TTC549 (cell line): ENCODE data around the gene PRKAG2.

Experiments used
- FAIRE-seq: peaks from 2 replicates; lab custom pipeline; 2012; peaks lifted over from hg19 to GRCh38; lab: Jason Lieb, UNC

Gene PRKAG2

GRCh38 chr7:151900591-151900985 lies 23.7 kb upstream of the PRKAG2 start:
- no peak for FAIRE-seq

DNA sequence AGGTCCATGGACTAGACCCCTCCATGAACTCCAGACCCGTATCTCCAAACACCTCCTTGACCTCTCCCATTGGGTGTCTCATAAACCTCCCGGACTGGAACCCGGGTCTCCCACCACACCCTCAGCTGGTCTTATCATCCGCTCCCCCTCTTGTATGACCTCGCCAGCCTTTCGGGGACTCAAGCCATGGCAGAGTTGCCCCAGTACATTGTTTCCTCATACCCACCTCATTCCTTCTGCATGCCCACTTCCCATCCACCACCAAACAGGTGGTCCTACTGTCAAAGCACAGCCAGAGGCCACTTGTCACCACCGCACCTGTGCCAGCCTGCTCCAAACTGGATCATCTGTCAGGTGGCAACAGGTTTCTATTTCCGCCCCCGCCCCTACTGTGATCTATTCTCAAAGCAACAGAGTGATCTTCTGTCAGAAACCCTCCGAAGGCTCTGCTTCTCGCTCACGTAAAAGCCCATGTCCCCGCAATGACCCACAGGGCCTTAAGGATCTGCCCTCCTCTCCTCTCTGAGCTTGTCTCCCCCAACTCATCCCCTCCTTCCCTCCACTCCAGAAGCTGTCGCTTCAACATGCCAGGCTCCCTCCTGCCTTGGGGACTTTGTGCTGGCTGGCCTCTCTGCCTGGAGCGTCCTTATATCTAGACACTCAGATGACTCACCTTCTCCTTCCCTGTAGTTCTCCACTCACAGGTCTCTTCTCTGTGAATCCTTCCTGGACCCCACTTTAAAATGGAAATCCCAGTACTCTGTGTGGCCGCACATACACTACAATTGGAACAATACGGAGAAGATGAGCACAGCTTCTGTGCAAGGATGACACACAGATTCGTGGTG lies 22.8 kb upstream of the PRKAG2 start:
- no peak for FAIRE-seq

DNA sequence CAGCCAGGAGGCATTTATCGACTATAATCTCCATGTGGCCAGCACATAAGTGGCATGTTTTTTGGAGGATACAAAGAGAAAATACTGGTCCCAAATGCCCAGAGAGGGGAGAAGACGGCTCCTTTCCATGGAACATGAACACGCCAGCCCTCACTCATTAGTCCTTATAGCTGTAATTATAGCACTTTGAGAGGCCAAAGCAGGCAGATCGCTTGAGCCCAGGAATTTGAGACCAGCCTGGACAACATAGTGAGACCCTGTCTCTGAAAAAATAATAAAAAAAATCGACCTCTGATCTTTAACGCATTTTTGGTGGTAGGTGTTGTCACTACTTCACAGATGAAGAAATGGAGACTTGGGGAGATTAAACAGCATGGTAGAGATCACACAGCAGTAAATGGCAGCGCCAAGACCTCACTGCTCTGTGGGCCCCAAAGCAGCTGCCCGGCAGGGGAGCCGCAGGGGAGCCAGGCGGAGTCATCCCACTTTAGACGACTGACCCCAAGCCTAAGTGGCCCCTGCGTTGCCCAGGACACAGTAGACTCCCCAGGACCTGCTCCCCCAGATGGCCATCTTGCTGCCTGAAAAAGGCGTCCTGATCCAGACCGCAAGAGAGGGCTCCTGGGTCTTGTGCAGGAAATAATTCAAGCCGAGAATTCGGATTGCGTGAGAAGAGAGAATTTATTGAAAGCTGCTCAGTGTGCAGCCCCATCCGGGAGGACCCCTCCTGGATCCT lies 21.2 kb upstream of the PRKAG2 start:
- FAIRE-seq, result no peak

GRCh38 chr7:151897161-151897731 lies 20.3 kb upstream of the PRKAG2 start:
- no peak for FAIRE-seq

GRCh38 chr7:151896486-151896885 lies 19.6 kb upstream of the PRKAG2 start:
- no peak for FAIRE-seq

DNA sequence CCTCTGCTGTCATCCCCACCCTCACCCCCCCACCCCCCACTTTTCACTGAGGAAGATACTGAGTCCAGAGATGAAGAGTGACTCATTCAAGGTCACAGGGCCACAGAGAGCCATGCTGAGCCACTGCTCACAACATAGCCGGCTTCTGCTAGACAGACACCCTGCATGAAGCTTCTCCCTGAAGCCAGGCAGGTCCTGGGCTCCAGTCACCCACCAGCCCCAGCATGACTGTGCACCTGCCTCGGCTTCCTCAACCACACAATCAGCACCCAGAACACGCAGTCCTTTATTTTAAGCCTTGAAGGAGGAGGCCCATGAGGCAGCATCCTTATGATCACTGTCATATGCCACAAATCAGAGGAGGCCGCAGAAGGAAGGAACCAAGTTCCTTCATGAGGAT lies 19.2 kb upstream of the PRKAG2 start:
- FAIRE-seq, result no peak

- no peak for FAIRE-seq
Measured at GRCh38 chr7:151895631-151896031, 18.7 kb upstream of the PRKAG2 start.

- no peak for FAIRE-seq
Measured at GRCh38 chr7:151895008-151895630, 18.2 kb upstream of the PRKAG2 start.

- no peak for FAIRE-seq
Measured at GRCh38 chr7:151894111-151895007, 17.4 kb upstream of the PRKAG2 start.

DNA sequence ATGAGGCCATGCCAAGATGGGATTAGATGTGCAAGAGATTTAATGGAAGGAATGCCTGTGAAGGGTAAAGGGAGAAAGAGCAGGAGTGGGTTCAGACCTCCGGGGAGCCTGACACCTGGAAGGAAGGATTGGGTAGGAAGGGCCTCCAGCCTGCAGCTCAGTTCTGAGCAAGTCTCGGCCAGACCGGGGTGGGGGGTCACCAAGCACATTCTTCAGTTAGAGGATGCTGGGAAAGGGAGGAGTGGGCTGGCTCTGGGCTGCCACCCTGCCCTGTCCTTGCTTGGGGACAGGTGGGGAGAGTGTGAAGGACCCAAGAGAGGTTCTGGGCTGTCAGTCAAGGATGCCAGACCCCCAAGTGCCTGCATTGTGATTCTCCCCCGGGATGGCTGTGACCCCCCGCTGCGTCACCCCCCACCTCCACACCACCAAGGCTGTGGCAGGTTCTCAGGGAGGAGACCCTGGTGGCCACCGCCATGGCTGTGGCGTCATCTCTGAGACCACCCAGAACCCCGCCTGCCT lies 16.5 kb upstream of the PRKAG2 start:
- FAIRE-seq, result no peak

DNA sequence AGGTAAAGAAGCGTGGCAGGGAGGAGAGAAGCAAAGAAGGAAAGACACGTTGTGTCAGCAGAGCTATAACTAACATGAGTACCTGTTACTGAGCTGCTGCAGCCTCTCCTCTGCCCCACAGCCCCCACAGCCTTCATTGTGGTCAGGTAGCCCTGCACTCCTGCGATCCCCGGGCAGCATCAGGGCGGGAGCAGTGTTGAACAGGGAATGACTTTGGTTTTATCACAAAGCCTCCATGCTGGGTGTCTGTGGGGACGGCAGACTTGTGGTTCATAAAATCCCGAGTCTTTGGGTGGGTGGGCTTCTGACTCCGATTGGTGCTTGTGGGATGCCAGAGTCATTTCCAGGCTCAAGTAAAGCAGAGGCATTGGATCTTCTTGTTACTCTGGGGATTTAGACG lies 14.8 kb upstream of the PRKAG2 start:
- FAIRE-seq, result no peak

DNA sequence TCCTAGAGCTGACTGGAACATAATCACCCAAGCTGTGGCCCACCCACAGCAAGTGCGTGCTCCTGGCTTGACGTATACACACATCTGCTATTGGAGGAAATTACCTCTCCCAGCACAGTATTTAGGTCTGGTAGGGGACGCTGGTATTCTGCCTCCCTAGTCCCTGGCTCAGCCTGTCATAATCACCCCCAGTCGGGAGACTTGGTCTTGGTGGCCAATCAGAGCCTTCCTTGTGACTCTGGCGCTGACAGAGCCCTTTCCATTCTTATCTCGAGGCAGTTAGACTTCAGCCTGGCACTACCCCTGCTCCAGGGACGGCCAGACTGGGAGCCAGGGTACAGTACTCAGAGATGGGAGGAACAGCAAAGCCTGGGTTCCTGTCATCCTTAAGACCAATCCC lies 14.3 kb upstream of the PRKAG2 start:
- FAIRE-seq, result no peak

DNA sequence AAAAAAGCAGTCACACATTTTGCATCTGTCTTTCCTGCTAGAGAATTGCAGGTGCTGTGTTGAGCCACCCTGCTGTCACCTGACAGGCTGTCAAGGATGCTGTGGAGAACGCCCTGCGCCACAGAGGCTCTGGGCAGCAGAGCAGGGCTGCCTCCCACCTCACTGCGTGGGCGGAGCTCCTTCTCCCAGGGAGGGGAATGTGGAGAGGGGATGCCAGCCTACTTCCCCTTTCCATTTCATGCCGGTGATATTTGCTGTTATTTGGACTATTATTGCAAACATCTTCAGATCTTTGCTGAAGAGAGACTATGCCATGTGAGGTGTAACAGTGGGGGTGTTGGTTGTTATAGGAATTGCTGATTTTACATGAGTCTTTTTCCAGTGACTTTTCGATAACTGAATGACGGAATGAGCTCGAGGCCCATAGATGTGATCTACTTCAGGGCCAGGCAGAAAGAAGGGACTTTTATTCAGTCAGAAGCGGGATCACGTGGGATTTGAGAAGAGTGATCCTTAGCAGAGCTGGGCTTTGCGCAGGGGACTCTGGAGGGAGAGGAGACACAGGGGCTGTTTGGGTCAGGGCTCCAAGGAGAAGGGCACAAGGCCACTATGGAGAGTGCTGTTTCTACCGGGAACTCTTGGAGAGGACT lies 13.6 kb upstream of the PRKAG2 start:
- FAIRE-seq, result no peak

GRCh38 chr7:151889406-151890354 lies 12.8 kb upstream of the PRKAG2 start:
- no peak for FAIRE-seq

DNA sequence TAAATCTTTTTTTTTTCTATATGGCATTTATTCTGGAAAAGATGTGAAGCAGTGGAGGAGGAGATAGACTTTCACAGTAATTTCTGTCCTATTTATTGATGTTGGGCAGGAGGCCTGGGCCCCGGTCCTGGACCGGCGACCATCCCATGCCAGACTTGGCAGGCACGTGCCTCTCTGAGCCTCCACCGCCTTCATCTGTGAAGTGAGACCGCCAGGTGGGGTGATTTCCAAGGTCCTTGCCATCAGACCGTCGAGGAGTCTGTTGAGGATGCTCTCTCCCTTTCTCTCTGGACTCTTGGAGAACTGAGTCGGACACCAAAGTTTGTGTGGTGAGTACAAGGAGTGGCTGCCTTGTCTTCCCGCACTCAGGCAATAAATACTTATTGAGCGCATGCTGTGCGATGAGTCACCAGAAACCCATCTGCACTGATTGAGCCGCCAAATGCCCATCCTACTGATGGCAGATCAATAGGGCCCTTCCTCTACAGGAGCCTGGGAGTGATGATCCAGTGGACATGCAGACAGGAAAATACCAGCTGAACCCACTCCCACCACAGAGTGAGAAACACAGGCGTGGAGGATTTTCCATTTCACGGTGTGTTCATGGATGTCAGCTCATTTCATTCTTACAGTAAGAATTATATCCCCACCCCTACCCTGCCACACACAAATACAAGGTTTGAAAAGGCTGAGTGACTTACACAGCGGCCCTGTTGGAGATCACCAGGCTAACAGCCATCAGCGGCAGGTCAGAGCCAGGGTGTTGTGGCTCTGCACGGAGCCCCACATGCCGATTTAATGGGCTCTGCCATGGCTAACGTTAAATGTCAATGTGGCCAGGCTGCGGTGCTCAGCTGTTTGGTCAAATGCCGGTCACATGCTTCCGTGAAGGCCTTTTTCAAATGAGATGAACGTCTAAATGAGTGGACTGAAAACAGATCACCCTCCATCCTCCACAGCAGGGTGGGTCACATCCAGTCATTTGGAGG lies 11.5 kb upstream of the PRKAG2 start:
- no peak for FAIRE-seq

DNA sequence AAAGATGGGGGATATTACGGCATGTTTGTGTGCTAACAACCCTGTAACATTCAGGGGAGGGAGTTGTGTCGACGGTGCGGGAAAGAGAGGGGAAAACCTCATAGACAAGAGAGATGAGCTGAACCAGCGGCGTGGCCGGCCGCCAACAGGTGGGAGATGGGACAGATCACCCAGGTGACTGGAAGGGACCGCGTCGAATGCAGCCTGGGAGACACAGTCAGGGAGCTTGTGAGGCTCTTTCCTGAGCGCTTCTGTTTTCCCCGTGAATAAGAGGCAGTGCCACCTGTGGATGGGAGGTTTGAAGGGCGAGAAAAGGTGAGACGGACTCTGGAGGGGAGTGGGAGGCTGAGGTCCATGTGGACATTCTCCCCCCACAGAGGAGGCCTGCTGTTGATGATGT lies 9.9 kb upstream of the PRKAG2 start:
- no peak for FAIRE-seq

DNA sequence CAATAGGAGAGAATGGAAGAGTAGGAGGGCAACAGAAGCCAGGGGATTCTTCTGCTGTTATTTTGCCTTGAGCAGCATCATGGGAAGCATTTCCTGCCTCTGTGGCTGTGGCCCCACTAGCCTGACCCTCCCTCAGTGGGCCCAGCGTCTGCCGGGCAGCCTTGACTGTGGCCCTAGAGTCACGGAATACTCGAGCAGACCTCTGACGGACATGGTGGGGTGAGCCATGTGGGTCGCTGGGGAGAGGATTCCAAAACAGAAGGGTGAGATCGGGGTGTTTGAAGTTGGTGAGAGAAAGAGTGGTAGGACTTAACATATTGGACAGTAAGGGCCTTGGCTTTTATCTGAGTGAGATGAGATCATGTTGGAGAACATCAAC lies 8.3 kb upstream of the PRKAG2 start:
- no peak for FAIRE-seq

DNA sequence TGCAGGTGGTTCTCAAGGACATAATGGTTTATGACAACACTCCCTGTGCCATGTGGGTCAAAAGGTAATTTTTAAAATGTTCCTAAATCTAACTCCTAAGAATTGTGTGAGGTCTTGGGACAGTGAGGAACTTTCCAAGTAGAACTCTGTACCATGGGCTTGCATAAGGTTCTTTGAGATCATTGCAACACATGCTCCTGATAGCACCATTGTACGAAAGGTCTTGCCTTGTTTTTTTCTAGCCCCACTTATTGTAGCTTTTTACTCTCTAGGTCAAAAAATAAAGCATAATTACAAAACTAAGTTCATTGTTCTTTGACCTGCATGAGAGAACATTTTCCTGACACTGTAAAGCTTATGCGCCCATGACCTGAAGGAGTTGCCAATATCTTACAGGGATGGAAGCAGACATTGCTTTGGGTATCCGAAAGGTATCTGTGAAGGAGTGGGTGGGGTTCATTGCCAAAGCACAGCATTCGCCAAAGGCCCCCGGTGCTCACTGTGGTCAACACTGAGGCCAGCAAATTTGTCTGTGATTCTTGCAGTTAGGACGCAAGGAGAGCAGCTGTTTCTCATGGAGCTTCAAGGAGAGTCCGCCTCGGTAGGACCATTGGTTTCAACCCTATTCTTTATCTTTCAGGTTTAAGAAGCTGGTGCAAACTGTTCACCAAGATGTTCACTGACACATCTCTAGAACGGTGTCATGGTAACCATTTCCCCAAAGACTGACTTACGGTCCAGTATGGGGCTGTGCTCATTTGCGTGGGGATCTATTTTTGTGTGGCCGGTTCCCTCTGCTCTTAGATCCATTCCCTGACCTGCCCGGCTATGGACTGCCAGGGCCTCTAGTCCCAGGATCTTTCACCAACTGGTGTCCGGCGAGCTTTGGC lies 7.6 kb upstream of the PRKAG2 start:
- FAIRE-seq, result no peak
